Keratinocyte (primary cell): ENCODE results near the gene PCDHGB1.

Experiments
- CTCF ChIP-seq, 3 experiments: IDR thresholded peaks in 1 of 3; conservative IDR thresholded peaks in 1 of 3; optimal IDR thresholded peaks in 1 of 3; 2 replicates in 2 of 3; 3 replicates in 1 of 3; pipeline versions ENCODE3 to v1.5.1; 2011; ENCODE audit warnings: low read length in 3 of 3, mild to moderate bottlenecking in 3 of 3, moderate library complexity in 2 of 3, control low read depth in 1 of 3, inconsistent platforms in 1 of 3; ENCODE audit not compliant: insufficient read depth in 2 of 3; ENCODE audit errors: extremely low read depth in 1 of 3
- EZH2 ChIP-seq: IDR thresholded peaks from one replicate; pipeline ENCODE4 v1.6.1; 2012; ENCODE audit warnings: inconsistent platforms, mild to moderate bottlenecking, low read length, moderate library complexity

GRCh38 chr5:141382469-141383294, 32.8 kb downstream of the PCDHGB1 start, which contains the start of gene PCDHGA7:
- TF ChIP-seq CTCF (optimal IDR thresholded peaks at IDR 0.05 in 1 of 3, IDR thresholded peaks at IDR 0.05 in 1 of 3, conservative IDR thresholded peaks at IDR 0.05 in 1 of 3; ENCODE audit: extremely low read depth in 1 of 3, insufficient read depth in 2 of 3, low read length in 3 of 3), result peak; percentile 27 to 42 (median 39)
- no peak for TF ChIP-seq EZH2
